GM12878 (cell line): ENCODE measurements around the gene TRRAP. TPM values are rescaled to one million over a fixed set of nuclear protein-coding genes. Genes with fewer than 3 reads are reported as not detected.
A peak's percentile ranks its signal among the peaks of the same experiment; 100 is the strongest.

Experiments
- ATAC-seq: fragments of 200-7000 bp; cut with Tn5 transposase; 3 replicates; pipeline ENCODE4 v1.9.1; 2020; ENCODE audit warnings: mild to moderate bottlenecking, moderate library complexity
- BruUV-seq: library from RNA; stranded (reverse); fragments of 400-500 nt; replicated peaks from 2 replicates; lab custom pipeline; 2021; lab: Mats Ljungman, UMichigan
- CTCF ChIA-PET: fragments of 300-600 bp; sonication (Branson Sonifier 250); formaldehyde crosslinking; extraction: SDS; loops from one replicate; lab custom pipeline; 2021; ENCODE audit warnings: inconsistent platforms; lab: Yijun Ruan, JAX
- POLR2A ChIA-PET: fragments of 350-600 bp; formaldehyde crosslinking; extraction: SDS; loops from one replicate; lab custom pipeline; 2021; ENCODE audit warnings: inconsistent platforms; lab: Charles Lee
- RAD21 ChIA-PET: fragments of 300-600 bp; sonication (Branson Sonifier 250); formaldehyde crosslinking; loops from one replicate; lab custom pipeline; 2023; ENCODE audit warnings: antibody characterized with exemption; ENCODE audit not compliant: unreplicated experiment; lab: Charles Lee
- SMC1A ChIA-PET: fragments of 300-600 bp; sonication (Branson Sonifier 250); formaldehyde crosslinking; loops from one replicate; lab custom pipeline; 2023; ENCODE audit not compliant: unreplicated experiment, uncharacterized antibody; lab: Charles Lee
- DNase-seq: peaks from one replicate; pipeline ENCODE4 v3.0.0-alpha.2; 2011; ENCODE audit warnings: low read depth, low spot score
- FAIRE-seq: peaks from 3 replicates; lab custom pipeline; 2011; peaks lifted over from hg19 to GRCh38; lab: Jason Lieb, UNC
- H2AFZ ChIP-seq: 2 replicates; pipeline ENCODE4 v1.6.0; 2011; ENCODE audit warnings: low read depth, low read length, control low read depth; ENCODE audit not compliant: control insufficient read depth
- H3K27ac ChIP-seq: 2 replicates; pipeline ENCODE4 v1.5.1; 2011; ENCODE audit warnings: control low read depth; ENCODE audit not compliant: control insufficient read depth, insufficient read depth
- H3K27me3 ChIP-seq, 2 experiments: replicated peaks in 1 of 2; 2 replicates each; pipeline versions ENCODE4 v1.6.0 to v1.6.1; 2011; ENCODE audit warnings: low read length in 1 of 2; ENCODE audit not compliant: control insufficient read depth in 2 of 2, insufficient read depth in 2 of 2
- H3K36me3 ChIP-seq, 2 experiments: 2 replicates each; pipeline ENCODE4 v1.5.1; 2011; ENCODE audit warnings: low read length in 1 of 2; ENCODE audit not compliant: control insufficient read depth in 2 of 2, insufficient read depth in 2 of 2
- H3K4me1 ChIP-seq: 2 replicates; pipeline ENCODE4 v1.6.1; 2011; ENCODE audit warnings: mild to moderate bottlenecking, low read length, moderate library complexity, mixed read lengths; ENCODE audit not compliant: control insufficient read depth, insufficient read depth
- H3K4me2 ChIP-seq: 2 replicates; pipeline ENCODE4 v1.6.0; 2011; ENCODE audit warnings: control low read depth; ENCODE audit not compliant: control insufficient read depth, insufficient read depth
- H3K4me3 ChIP-seq: fragments of 200-600 bp; sonication (generic); 2 replicates; pipeline ENCODE4 v1.5.1; 2016
- H3K79me2 ChIP-seq: 2 replicates; pipeline ENCODE4 v1.6.0; 2011; ENCODE audit warnings: low read length; ENCODE audit not compliant: control insufficient read depth, insufficient read depth
- H3K9ac ChIP-seq: 2 replicates; pipeline ENCODE4 v1.8.0; 2011; ENCODE audit warnings: low read length, control low read depth, mixed read lengths; ENCODE audit not compliant: control insufficient read depth, insufficient read depth
- H3K9me3 ChIP-seq: replicated peaks from 3 replicates; pipeline ENCODE4 v1.5.1; 2011; ENCODE audit warnings: mild to moderate bottlenecking, low read length; ENCODE audit not compliant: control insufficient read depth, insufficient read depth
- H4K20me1 ChIP-seq: 2 replicates; pipeline ENCODE4 v1.6.0; 2011; ENCODE audit not compliant: control insufficient read depth, insufficient read depth
- CBX3 ChIP-seq: fragments of 200-600 bp; sonication (generic); IDR thresholded peaks from 2 replicates; pipeline ENCODE4 v1.6.1; 2016; ENCODE audit warnings: low read depth, borderline replicate concordance
- CHD1 ChIP-seq: IDR thresholded peaks from 2 replicates; pipeline ENCODE4 v1.6.1; 2012; ENCODE audit warnings: low read depth, low read length, improper control_type of control experiment
- EGR1 ChIP-seq, 2 experiments: IDR thresholded peaks; 1 replicate in 1 of 2; 2 replicates in 1 of 2; pipeline ENCODE4 v1.6.1; 2011 to 2012; ENCODE audit warnings: low read depth in 2 of 2, low read length in 2 of 2, borderline replicate concordance in 1 of 2, mild to moderate bottlenecking in 1 of 2, moderate library complexity in 1 of 2
- NFYA ChIP-seq: IDR thresholded peaks from 2 replicates; pipeline ENCODE4 v1.6.1; 2011; ENCODE audit warnings: low read depth, mild to moderate bottlenecking, low read length, improper control_type of control experiment, borderline replicate concordance
- RAD21 ChIP-seq: IDR thresholded peaks from 2 replicates; pipeline ENCODE4 v1.6.1; 2011; ENCODE audit warnings: mild to moderate bottlenecking, low read depth, low read length, moderate library complexity; ENCODE audit not compliant: insufficient read depth
- SIX5 ChIP-seq: IDR thresholded peaks from 2 replicates; pipeline ENCODE4 v1.6.1; 2011; ENCODE audit warnings: mild to moderate bottlenecking, low read depth, low read length, moderate library complexity; ENCODE audit not compliant: severe bottlenecking
- SREBF1 ChIP-seq: IDR thresholded peaks from 2 replicates; pipeline ENCODE4 v1.6.1; 2012; ENCODE audit warnings: mild to moderate bottlenecking, low read length
- TBL1XR1 ChIP-seq: IDR thresholded peaks from 2 replicates; pipeline ENCODE4 v1.6.1; 2012; ENCODE audit warnings: low read depth, low read length, improper control_type of control experiment
- ZNF384 ChIP-seq: IDR thresholded peaks from 2 replicates; pipeline ENCODE4 v1.6.1; 2012; ENCODE audit warnings: low read depth, mild to moderate bottlenecking, low read length, improper control_type of control experiment, borderline replicate concordance
- WGBS: methylation state at CpG from one replicate; pipeline ENCODE4 v1.1.6; 2016; ENCODE audit warnings: low lambda C conversion rate; ENCODE audit not compliant: insufficient replicate concordance, insufficient coverage; ENCODE audit errors: missing lambda C conversion rate; 5-methylcytosine and 5-hydroxymethylcytosine counted together
- in situ Hi-C: fragments of 300-500 bp; cut with MboI; formaldehyde crosslinking; loops from 9 replicates; pipeline ENCODE4 v1.14.3; 2018; ENCODE audit warnings: mixed read lengths
- intact Hi-C: fragments of 100-400 bp; cut with micrococcal nuclease; formaldehyde crosslinking; loops from one replicate; pipeline ENCODE4 v1.14.2; 2022; ENCODE audit not compliant: unreplicated experiment
- polyA plus RNA-seq, 11 experiments: library from polyadenylated mRNA; depleted of rRNA in 4 of 11; unstranded in 6 of 11; stranded (reverse) in 5 of 11; fragments of >200 nt; fragmentation: Nextera tagmentation in 4 of 11; fragmentation: Illumina TruSeq in 1 of 11; extraction: Ambion mirVana in 4 of 11; extraction: Trizol in 1 of 11; gene quantifications; 1 replicate in 1 of 11; 2 replicates in 10 of 11; pipeline versions ENCODE4 v1.2.1 to v1.2.3, GENCODE V29; 2011 to 2016; ENCODE audit warnings: inconsistent platforms in 2 of 11, missing spikeins in 2 of 11, low read depth in 1 of 11
- total RNA-seq, 4 experiments: library from RNA; depleted of rRNA in 3 of 4; stranded (reverse); fragments of >200 nt in 3 of 4; fragmentation: Illumina TruSeq in 1 of 4; extraction: Trizol in 1 of 4; gene quantifications; 2 replicates each; pipeline versions ENCODE4 v1.2.1 to v1.2.3, GENCODE V29; 2013 to 2021
- TF ChIP-seq, protein P1 (sequence below): IDR thresholded peaks from 2 replicates; pipeline ENCODE4 v1.6.1; 2012; ENCODE audit warnings: low read depth, low read length, improper control_type of control experiment
- TF ChIP-seq, protein P2 (sequence below): fragments of 450-650 bp; formaldehyde crosslinking; IDR thresholded peaks from 2 replicates; pipeline ENCODE4 v1.4.0; 2020; ENCODE audit warnings: mild to moderate bottlenecking, moderate library complexity
- TF ChIP-seq, protein P3 (sequence below): fragments of 150-350 bp; IDR thresholded peaks from 2 replicates; pipeline ENCODE4 v1.6.1; 2016; ENCODE audit warnings: low read depth, low read length
- TF ChIP-seq, protein P4 (sequence below), 3 experiments: IDR thresholded peaks in 2 of 3; conservative IDR thresholded peaks in 1 of 3; 2 replicates each; pipeline ENCODE4 v1.5.1; 2011; ENCODE audit warnings: low read depth in 3 of 3, low read length in 3 of 3, mild to moderate bottlenecking in 3 of 3, control low read depth in 2 of 3, moderate library complexity in 2 of 3, inconsistent platforms in 1 of 3, mixed read lengths in 1 of 3; ENCODE audit not compliant: control insufficient read depth in 2 of 3, insufficient read depth in 1 of 3; ENCODE audit errors: extremely low read depth in 1 of 3

Gene TRRAP
- total and polyA plus RNA-seq, 10 of the 15 experiments (the other 5 are each of a cell fraction or from before 2014, with no cell fraction given): 1.1 to 39.3 (median 8.5) TPM

DNA sequence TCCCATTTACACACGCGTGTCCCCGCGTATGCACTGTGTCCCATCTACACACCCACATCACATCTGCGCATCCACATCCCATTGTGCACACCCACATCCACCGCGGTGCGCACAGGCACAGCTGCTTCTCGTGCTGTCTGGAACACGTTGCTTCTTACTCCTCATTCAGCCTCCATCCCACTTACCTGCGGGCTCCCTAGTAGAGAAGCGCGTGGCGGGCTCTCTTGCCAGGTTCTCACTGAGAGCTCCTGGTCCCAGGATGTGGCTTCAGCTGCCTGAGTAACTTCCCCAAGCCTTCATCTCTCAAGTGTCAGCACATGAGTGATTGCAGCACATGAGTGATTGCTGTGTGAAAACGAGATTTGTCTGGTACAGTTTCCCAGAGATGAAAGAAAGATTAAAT is 117.8 kb downstream of the TRRAP start:
- ChIA-PET RAD21 (interaction anchor here (1.3 to 1.7 kb wide), 2 partner anchors 9 to 65 kb away, joined by 3 to 4 read pairs; no protein-coding TSS in a partner anchor), SMC1A (interaction anchor here (0.8 to 1.4 kb wide), 2 partner anchors 10 to 105 kb away, joined by 3 to 9 read pairs; no protein-coding TSS in a partner anchor), CTCF (interaction anchor here (1.5 kb wide), 1 partner anchor 9 kb away, joined by 7 read pairs; no protein-coding TSS in a partner anchor), POLR2A (interaction anchor here (0.6 to 1.0 kb wide), 2 partner anchors 10 to 1524 kb away, joined by 3 read pairs; no protein-coding TSS in a partner anchor)
- no peak overlapping the region for H3K4me2 ChIP-seq
- no peak overlapping the region for H3K4me3 ChIP-seq
- no peaks in the 10 kb centered on the region for H4K20me1 ChIP-seq
- BruUV-seq: no TSS peak
- H3K27me3 ChIP-seq: no peaks in the 10 kb centered on the region
- intact Hi-C loops (no loop called here), in situ Hi-C loops (no loop called here)
- no peak overlapping the region for H3K9ac ChIP-seq
- no peaks in the 10 kb centered on the region for H3K9me3 ChIP-seq
- peaks cover 13% of the 10 kb centered on the region for H3K4me1 ChIP-seq
- no peaks in the 10 kb centered on the region for H3K79me2 ChIP-seq
- H3K36me3 ChIP-seq: peaks cover 24 to 53% of the 10 kb centered on the region in 2 experiments
- no peak overlapping the region for H2AFZ ChIP-seq
- ATAC-seq: peak; percentile 88
- peak; percentile 87 for FAIRE-seq
- peak overlapping the region; percentile 73 for H3K27ac ChIP-seq
- WGBS: 53% methylated on average over 15 of the region's 15 CpGs
- DNase-seq: peak; percentile 65
- TF ChIP-seq, protein P1, sequence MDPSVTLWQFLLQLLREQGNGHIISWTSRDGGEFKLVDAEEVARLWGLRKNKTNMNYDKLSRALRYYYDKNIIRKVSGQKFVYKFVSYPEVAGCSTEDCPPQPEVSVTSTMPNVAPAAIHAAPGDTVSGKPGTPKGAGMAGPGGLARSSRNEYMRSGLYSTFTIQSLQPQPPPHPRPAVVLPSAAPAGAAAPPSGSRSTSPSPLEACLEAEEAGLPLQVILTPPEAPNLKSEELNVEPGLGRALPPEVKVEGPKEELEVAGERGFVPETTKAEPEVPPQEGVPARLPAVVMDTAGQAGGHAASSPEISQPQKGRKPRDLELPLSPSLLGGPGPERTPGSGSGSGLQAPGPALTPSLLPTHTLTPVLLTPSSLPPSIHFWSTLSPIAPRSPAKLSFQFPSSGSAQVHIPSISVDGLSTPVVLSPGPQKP: no peak
- TF ChIP-seq ZNF384 (no peak), TBL1XR1 (no peak), SIX5 (no peak), CHD1 (no peak), CBX3 (no peak), EGR1 (IDR thresholded peaks at IDR 0.05; ENCODE audit: borderline replicate concordance in 1 of 2, low read depth in 2 of 2, low read length in 2 of 2) (no peak), NFYA (no peak), RAD21 (0 out of 2 replicates have a peak, but pooled peaks have one; percentile 6), SREBF1 (no peak)
- TF ChIP-seq, protein P2, sequence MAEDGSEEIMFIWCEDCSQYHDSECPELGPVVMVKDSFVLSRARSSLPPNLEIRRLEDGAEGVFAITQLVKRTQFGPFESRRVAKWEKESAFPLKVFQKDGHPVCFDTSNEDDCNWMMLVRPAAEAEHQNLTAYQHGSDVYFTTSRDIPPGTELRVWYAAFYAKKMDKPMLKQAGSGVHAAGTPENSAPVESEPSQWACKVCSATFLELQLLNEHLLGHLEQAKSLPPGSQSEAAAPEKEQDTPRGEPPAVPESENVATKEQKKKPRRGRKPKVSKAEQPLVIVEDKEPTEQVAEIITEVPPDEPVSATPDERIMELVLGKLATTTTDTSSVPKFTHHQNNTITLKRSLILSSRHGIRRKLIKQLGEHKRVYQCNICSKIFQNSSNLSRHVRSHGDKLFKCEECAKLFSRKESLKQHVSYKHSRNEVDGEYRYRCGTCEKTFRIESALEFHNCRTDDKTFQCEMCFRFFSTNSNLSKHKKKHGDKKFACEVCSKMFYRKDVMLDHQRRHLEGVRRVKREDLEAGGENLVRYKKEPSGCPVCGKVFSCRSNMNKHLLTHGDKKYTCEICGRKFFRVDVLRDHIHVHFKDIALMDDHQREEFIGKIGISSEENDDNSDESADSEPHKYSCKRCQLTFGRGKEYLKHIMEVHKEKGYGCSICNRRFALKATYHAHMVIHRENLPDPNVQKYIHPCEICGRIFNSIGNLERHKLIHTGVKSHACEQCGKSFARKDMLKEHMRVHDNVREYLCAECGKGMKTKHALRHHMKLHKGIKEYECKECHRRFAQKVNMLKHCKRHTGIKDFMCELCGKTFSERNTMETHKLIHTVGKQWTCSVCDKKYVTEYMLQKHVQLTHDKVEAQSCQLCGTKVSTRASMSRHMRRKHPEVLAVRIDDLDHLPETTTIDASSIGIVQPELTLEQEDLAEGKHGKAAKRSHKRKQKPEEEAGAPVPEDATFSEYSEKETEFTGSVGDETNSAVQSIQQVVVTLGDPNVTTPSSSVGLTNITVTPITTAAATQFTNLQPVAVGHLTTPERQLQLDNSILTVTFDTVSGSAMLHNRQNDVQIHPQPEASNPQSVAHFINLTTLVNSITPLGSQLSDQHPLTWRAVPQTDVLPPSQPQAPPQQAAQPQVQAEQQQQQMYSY (CRISPR knock-in tag): no peak
- TF ChIP-seq, protein P3, sequence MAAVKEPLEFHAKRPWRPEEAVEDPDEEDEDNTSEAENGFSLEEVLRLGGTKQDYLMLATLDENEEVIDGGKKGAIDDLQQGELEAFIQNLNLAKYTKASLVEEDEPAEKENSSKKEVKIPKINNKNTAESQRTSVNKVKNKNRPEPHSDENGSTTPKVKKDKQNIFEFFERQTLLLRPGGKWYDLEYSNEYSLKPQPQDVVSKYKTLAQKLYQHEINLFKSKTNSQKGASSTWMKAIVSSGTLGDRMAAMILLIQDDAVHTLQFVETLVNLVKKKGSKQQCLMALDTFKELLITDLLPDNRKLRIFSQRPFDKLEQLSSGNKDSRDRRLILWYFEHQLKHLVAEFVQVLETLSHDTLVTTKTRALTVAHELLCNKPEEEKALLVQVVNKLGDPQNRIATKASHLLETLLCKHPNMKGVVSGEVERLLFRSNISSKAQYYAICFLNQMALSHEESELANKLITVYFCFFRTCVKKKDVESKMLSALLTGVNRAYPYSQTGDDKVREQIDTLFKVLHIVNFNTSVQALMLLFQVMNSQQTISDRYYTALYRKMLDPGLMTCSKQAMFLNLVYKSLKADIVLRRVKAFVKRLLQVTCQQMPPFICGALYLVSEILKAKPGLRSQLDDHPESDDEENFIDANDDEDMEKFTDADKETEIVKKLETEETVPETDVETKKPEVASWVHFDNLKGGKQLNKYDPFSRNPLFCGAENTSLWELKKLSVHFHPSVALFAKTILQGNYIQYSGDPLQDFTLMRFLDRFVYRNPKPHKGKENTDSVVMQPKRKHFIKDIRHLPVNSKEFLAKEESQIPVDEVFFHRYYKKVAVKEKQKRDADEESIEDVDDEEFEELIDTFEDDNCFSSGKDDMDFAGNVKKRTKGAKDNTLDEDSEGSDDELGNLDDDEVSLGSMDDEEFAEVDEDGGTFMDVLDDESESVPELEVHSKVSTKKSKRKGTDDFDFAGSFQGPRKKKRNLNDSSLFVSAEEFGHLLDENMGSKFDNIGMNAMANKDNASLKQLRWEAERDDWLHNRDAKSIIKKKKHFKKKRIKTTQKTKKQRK: no peak
- TF ChIP-seq, protein P4, sequence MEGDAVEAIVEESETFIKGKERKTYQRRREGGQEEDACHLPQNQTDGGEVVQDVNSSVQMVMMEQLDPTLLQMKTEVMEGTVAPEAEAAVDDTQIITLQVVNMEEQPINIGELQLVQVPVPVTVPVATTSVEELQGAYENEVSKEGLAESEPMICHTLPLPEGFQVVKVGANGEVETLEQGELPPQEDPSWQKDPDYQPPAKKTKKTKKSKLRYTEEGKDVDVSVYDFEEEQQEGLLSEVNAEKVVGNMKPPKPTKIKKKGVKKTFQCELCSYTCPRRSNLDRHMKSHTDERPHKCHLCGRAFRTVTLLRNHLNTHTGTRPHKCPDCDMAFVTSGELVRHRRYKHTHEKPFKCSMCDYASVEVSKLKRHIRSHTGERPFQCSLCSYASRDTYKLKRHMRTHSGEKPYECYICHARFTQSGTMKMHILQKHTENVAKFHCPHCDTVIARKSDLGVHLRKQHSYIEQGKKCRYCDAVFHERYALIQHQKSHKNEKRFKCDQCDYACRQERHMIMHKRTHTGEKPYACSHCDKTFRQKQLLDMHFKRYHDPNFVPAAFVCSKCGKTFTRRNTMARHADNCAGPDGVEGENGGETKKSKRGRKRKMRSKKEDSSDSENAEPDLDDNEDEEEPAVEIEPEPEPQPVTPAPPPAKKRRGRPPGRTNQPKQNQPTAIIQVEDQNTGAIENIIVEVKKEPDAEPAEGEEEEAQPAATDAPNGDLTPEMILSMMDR (IDR thresholded peaks at IDR 0.05 in 2 of 3, conservative IDR thresholded peaks at IDR 0.05 in 1 of 3; ENCODE audit: control insufficient read depth in 2 of 3, extremely low read depth in 1 of 3, insufficient read depth in 1 of 3, low read depth in 3 of 3, low read length in 3 of 3): no peak
